Neural cell (in vitro differentiated cells): Measurements from ENCODE around the gene CENPE. TPM values are rescaled to one million over a fixed set of nuclear protein-coding genes. Genes with fewer than 3 reads are reported as not detected.

Experiments
- H2AFZ ChIP-seq: fragments of 200-600, 300-800 bp; sonication (generic), shearing (Covaris generic); 2 replicates; pipeline ENCODE4 v1.6.0; 2014; ENCODE audit warnings: low read depth, mild to moderate bottlenecking, antibody characterized with exemption, low read length, moderate library complexity
- H3F3A ChIP-seq: fragments of 200-600 bp; shearing (Covaris generic); 2 replicates; pipeline ENCODE4 v1.6.1; 2016; ENCODE audit warnings: mild to moderate bottlenecking, moderate library complexity, mixed read lengths, antibody characterized with exemption, low read length; ENCODE audit not compliant: insufficient read depth, poor library complexity, severe bottlenecking
- H3K27ac ChIP-seq: fragments of 200-600, 300-800 bp; sonication (generic), shearing (Covaris generic); 2 replicates; pipeline ENCODE4 v1.5.1; 2014; ENCODE audit warnings: mild to moderate bottlenecking, low read length, moderate library complexity
- H3K27me3 ChIP-seq: fragments of 300-800, 200-600 bp; sonication (generic), shearing (Covaris generic); 2 replicates; pipeline ENCODE4 v1.6.0; 2014; ENCODE audit warnings: mild to moderate bottlenecking, low read depth, low read length, moderate library complexity; ENCODE audit not compliant: insufficient read depth
- H3K36me3 ChIP-seq: fragments of 300-800, 200-600 bp; sonication (generic), shearing (Covaris generic); 2 replicates; pipeline ENCODE4 v1.5.1; 2014; ENCODE audit warnings: mild to moderate bottlenecking, antibody characterized with exemption, low read length, moderate library complexity; ENCODE audit not compliant: insufficient read depth
- H3K4me2 ChIP-seq: fragments of 300-800, 200-600 bp; sonication (generic), shearing (Covaris generic); 2 replicates; pipeline ENCODE4 v1.6.0; 2014; ENCODE audit warnings: mild to moderate bottlenecking, low read length
- H3K4me3 ChIP-seq: fragments of 300-800, 200-600 bp; sonication (generic), shearing (Covaris generic); 2 replicates; pipeline ENCODE4 v1.5.1; 2014; ENCODE audit warnings: mild to moderate bottlenecking, low read length, moderate library complexity
- H3K79me2 ChIP-seq: fragments of 200-600 bp; shearing (Covaris generic); replicated peaks from 2 replicates; pipeline ENCODE4 v1.6.0; 2014; ENCODE audit warnings: mild to moderate bottlenecking, low read length, moderate library complexity; ENCODE audit not compliant: insufficient read depth
- H3K9ac ChIP-seq: fragments of 300-800, 200-600 bp; sonication (generic), shearing (Covaris generic); 2 replicates; pipeline ENCODE4 v1.6.1; 2016; ENCODE audit warnings: mild to moderate bottlenecking, low read length, mixed read lengths
- H3K9me2 ChIP-seq: fragments of 200-600 bp; shearing (Covaris generic); 2 replicates; pipeline ENCODE4 v1.6.1; 2016; ENCODE audit warnings: mild to moderate bottlenecking, low read length, mixed read lengths; ENCODE audit not compliant: insufficient read depth
- H3K9me3 ChIP-seq: fragments of 200-600, 300-800 bp; sonication (generic), shearing (Covaris generic); 2 replicates; pipeline ENCODE4 v1.6.1; 2016; ENCODE audit warnings: mild to moderate bottlenecking, mixed run types, low read length, moderate library complexity, mixed read lengths
- H4K20me1 ChIP-seq: fragments of 200-600 bp; shearing (Covaris generic); 2 replicates; pipeline ENCODE4 v1.6.1; 2016; ENCODE audit warnings: mild to moderate bottlenecking, mixed run types; ENCODE audit not compliant: insufficient read depth
- EP300 ChIP-seq: fragments of 450-650 bp; conservative IDR thresholded peaks from 2 replicates; pipeline ENCODE4 v1.6.1; 2014; ENCODE audit warnings: antibody characterized with exemption, mild to moderate bottlenecking, moderate library complexity; ENCODE audit not compliant: poor library complexity, severe bottlenecking
- EZH2 ChIP-seq: fragments of 200-600, 300-800 bp; shearing (Covaris generic), sonication (generic); IDR thresholded peaks from 2 replicates; pipeline ENCODE4 v1.6.1; 2014; ENCODE audit warnings: antibody characterized with exemption, low read length, borderline replicate concordance, mild to moderate bottlenecking; ENCODE audit not compliant: insufficient read depth, poor library complexity, severe bottlenecking
- MXI1 ChIP-seq: fragments of 450-650 bp; conservative IDR thresholded peaks from 2 replicates; pipeline ENCODE4 v1.6.1; 2014; ENCODE audit warnings: antibody characterized with exemption, mild to moderate bottlenecking; ENCODE audit not compliant: poor library complexity, severe bottlenecking
- POLR2AphosphoS5 ChIP-seq: IDR thresholded peaks from 2 replicates; pipeline ENCODE4 v1.6.1; 2012
- RAD21 ChIP-seq: fragments of 450-650 bp; conservative IDR thresholded peaks from 2 replicates; pipeline ENCODE4 v1.6.1; 2014; ENCODE audit warnings: antibody characterized with exemption, mild to moderate bottlenecking, moderate library complexity
- SMC3 ChIP-seq: fragments of 450-650 bp; conservative IDR thresholded peaks from 2 replicates; pipeline ENCODE4 v1.6.1; 2014; ENCODE audit warnings: antibody characterized with exemption, mild to moderate bottlenecking, moderate library complexity; ENCODE audit not compliant: poor library complexity
- TAF1 ChIP-seq: IDR thresholded peaks from 2 replicates; pipeline ENCODE4 v1.6.1; 2012; ENCODE audit warnings: low read depth
- polyA plus RNA-seq: library from polyadenylated mRNA; depleted of rRNA; stranded (reverse); fragments of >200 nt; gene quantifications from 2 replicates; pipeline ENCODE4 v1.2.3, GENCODE V29; 2014
- TF ChIP-seq, protein P1 (sequence below): IDR thresholded peaks from 2 replicates; pipeline ENCODE4 v1.6.1; 2012; ENCODE audit warnings: borderline replicate concordance
- TF ChIP-seq, protein P2 (sequence below): fragments of 450-650 bp; IDR thresholded peaks from 2 replicates; pipeline ENCODE4 v1.5.1; 2014; ENCODE audit warnings: antibody characterized with exemption, mild to moderate bottlenecking, moderate library complexity; ENCODE audit not compliant: poor library complexity, severe bottlenecking

Gene CENPE
- polyA plus RNA-seq, 1 donor from 2014 or later: 1.8 TPM

DNA sequence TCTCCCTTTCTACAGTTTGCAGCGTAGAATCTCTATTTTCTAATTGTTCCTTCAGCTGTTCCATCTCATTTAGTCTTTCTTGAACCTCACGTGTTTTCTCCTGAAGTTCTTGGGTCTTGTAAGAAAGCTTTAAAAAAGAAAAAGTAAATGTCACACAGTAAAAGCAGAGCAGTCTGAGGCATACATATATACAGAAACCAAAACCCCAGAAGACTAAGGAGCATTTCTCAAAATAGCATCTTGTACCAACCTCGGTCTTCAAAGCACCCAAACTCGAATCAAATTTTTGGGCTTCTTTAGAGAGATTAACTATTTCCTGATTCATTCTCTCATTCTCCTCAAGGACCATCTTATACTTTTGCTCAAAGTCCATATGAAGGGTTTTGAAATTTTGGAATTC lies 39.4 kb downstream of the CENPE start:
- no peak overlapping the region for H3K27ac ChIP-seq
- no peaks in the 10 kb centered on the region for H3K9me3 ChIP-seq
- H4K20me1 ChIP-seq: no peaks in the 10 kb centered on the region
- H3K79me2 ChIP-seq: no peaks in the 10 kb centered on the region
- TF ChIP-seq EP300 (no peak), TAF1 (no peak), MXI1 (no peak), SMC3 (no peak)
- TF ChIP-seq, protein P1, sequence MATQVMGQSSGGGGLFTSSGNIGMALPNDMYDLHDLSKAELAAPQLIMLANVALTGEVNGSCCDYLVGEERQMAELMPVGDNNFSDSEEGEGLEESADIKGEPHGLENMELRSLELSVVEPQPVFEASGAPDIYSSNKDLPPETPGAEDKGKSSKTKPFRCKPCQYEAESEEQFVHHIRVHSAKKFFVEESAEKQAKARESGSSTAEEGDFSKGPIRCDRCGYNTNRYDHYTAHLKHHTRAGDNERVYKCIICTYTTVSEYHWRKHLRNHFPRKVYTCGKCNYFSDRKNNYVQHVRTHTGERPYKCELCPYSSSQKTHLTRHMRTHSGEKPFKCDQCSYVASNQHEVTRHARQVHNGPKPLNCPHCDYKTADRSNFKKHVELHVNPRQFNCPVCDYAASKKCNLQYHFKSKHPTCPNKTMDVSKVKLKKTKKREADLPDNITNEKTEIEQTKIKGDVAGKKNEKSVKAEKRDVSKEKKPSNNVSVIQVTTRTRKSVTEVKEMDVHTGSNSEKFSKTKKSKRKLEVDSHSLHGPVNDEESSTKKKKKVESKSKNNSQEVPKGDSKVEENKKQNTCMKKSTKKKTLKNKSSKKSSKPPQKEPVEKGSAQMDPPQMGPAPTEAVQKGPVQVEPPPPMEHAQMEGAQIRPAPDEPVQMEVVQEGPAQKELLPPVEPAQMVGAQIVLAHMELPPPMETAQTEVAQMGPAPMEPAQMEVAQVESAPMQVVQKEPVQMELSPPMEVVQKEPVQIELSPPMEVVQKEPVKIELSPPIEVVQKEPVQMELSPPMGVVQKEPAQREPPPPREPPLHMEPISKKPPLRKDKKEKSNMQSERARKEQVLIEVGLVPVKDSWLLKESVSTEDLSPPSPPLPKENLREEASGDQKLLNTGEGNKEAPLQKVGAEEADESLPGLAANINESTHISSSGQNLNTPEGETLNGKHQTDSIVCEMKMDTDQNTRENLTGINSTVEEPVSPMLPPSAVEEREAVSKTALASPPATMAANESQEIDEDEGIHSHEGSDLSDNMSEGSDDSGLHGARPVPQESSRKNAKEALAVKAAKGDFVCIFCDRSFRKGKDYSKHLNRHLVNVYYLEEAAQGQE: no peak
- H3K9ac ChIP-seq: no peak overlapping the region
- H3K36me3 ChIP-seq: no peaks in the 10 kb centered on the region
- H3K27me3 ChIP-seq: no peaks in the 10 kb centered on the region
- no peak overlapping the region for H2AFZ ChIP-seq
- no peak overlapping the region for H3K4me3 ChIP-seq
- H3K9me2 ChIP-seq: no peaks in the 10 kb centered on the region
- no peaks in the 10 kb centered on the region for H3F3A ChIP-seq
- H3K4me2 ChIP-seq: no peak overlapping the region

DNA sequence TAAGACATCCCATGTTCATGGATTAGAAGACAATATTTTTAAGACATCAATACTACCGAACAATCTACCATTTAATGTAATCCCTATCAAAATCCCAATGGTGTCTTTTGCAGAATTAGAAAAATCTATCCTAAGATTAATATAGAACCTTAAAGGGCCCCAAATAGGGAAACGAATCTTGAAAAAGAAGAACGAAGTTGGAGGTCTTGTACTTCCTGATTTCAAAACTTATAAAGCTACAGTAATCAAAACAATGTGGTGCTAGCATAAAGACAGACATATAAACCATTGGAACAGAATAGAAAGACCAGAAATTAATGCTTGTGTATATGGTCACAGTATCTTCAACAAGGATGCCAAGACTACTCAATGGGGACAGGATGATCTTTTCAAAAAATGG lies 42.0 kb downstream of the CENPE start:
- Histone ChIP-seq H2AFZ (no peak overlapping the region), H3K9ac (no peak overlapping the region), H3K4me2 (no peak overlapping the region), H3K27me3 (no peaks in the 10 kb centered on the region), H3K36me3 (no peaks in the 10 kb centered on the region), H3F3A (no peaks in the 10 kb centered on the region), H3K9me2 (no peaks in the 10 kb centered on the region), H3K27ac (no peak overlapping the region), H3K79me2 (no peaks in the 10 kb centered on the region), H3K4me3 (no peak overlapping the region), H3K9me3 (no peaks in the 10 kb centered on the region), H4K20me1 (no peaks in the 10 kb centered on the region)
- TF ChIP-seq, protein P1: no peak
- TF ChIP-seq EZH2 (no peak), TAF1 (no peak), POLR2AphosphoS5 (no peak), MXI1 (no peak), EP300 (no peak), SMC3 (no peak), RAD21 (no peak)
- TF ChIP-seq, protein P2, sequence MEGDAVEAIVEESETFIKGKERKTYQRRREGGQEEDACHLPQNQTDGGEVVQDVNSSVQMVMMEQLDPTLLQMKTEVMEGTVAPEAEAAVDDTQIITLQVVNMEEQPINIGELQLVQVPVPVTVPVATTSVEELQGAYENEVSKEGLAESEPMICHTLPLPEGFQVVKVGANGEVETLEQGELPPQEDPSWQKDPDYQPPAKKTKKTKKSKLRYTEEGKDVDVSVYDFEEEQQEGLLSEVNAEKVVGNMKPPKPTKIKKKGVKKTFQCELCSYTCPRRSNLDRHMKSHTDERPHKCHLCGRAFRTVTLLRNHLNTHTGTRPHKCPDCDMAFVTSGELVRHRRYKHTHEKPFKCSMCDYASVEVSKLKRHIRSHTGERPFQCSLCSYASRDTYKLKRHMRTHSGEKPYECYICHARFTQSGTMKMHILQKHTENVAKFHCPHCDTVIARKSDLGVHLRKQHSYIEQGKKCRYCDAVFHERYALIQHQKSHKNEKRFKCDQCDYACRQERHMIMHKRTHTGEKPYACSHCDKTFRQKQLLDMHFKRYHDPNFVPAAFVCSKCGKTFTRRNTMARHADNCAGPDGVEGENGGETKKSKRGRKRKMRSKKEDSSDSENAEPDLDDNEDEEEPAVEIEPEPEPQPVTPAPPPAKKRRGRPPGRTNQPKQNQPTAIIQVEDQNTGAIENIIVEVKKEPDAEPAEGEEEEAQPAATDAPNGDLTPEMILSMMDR: no peak
